Activated naive CD4-positive, alpha-beta T cell (primary cell): ENCODE measurements around the gene WWOX.
A peak's percentile ranks its signal among the peaks of the same experiment; 100 is the strongest.

Source experiments
- DNase-seq, 4 experiments: peaks; one replicate each; lab custom pipeline; 2025; lab: John Stamatoyannopoulos, UW

Gene WWOX

DNA sequence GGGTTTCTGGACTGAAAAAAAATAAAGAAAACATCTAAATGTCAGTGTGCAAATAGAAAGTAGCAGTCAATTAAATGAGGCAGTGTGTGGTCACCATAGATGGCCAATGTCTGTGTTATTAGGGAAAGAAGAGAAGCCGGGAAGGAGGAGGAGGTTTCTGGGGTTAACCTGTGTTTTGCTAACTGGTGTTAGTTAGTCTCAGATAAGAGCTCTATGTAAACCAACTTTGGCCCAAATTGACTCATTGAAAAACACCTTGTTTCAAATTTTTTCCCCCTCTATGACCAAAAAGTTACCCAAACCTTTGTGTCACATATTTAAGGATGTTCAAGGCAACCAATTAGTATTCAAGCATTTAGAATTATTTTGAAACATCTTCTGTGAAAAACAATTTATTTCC, 970.2 kb downstream of the WWOX start:
- no peak for DNase-seq

DNA sequence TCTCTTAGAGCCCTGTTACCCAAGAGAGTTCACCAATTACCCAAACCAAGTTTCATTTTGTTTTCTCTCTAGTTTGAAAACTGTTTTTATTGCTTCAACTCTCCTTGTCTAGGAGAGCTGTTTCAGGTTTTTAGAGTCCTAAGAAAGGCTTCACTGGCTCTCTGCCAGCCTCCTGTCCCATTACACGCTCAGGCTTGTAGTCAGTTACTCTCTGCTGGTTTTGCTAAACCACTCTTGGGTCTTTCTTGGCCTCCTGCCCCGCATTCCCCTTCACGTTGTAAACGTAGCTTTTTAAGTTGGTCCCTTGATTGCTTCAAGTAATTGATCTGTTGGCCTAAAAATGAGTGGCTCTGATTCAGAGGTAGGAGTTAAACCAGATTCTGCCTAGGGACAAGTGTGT, 972.0 kb downstream of the WWOX start:
- DNase-seq, result no peak

DNA sequence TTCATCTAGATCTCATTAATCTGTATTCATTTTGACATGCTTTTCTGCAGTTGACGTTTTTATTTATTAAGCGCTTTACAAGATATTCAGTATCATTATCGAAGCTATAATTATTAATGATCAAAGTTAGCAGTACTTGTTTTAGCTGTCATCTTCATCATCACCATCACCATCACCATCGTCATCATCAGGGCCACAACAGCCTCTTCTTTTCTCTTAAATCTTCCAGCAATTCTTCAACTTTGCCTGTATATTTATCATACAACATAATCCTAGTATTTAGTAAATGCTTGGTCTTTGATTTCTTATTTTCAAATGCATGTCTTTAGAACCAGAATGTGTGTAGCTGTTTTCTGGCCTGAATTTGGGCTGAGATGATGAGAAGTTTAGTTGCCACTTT, 973.1 kb downstream of the WWOX start:
- no peak for DNase-seq

DNA sequence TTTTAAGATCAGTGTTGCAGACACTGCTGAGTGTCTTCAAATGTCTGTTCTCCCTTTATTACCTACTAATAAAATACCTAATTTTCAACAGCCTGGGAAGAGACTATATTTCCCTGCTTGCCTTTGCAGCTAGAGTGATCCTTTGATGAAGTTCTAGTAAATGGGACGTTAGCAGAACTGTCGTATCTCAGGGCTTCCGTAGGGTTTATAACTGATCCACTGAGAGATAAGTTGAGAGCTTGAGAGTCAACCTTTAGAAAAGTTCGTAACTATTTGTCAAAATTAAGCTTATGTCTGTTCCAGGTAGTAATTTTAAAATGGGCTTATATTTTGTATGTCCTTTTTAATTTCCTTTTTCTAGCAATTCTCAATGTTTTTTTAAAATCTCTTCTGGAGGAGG, 974.1 kb downstream of the WWOX start:
- no peak for DNase-seq

DNA sequence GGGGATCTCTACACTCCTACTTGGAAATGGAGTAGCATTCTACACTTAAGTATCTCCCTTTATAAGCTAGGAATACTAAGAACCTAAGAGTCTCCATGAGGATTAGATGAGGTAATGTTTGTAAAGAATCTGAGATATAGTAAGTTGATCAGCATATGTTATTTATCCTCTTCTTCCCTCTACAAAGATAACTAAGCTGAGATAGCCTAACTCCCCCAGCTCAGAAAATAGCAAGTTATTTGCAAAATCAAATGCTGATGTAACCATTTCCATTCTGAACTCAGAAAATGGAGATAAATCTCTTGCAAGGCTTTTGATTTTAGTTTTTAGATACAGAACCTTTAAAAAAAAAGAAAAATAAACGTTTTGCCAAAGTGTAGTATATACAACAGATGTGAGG, 975.1 kb downstream of the WWOX start:
- no peak for DNase-seq

DNA sequence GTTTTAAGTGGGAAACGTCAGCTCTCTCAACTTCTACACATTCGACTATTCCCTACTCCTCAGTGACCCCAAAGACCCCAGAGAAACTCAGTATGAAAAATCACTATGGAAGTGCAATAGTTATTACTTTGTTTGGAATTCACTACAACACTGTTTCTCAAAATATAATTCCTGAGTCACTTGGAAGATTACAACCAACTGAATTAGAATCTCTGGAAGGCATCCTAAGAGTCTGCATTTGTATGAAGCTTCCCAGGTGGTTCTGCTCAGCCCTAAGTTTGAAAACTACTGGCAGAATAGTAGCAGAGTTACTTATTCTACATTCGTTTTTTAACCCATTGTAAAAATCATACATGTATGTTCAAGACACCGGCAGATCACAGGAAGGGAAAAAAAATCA, 975.5 kb downstream of the WWOX start:
- DNase-seq, result no peak

DNA sequence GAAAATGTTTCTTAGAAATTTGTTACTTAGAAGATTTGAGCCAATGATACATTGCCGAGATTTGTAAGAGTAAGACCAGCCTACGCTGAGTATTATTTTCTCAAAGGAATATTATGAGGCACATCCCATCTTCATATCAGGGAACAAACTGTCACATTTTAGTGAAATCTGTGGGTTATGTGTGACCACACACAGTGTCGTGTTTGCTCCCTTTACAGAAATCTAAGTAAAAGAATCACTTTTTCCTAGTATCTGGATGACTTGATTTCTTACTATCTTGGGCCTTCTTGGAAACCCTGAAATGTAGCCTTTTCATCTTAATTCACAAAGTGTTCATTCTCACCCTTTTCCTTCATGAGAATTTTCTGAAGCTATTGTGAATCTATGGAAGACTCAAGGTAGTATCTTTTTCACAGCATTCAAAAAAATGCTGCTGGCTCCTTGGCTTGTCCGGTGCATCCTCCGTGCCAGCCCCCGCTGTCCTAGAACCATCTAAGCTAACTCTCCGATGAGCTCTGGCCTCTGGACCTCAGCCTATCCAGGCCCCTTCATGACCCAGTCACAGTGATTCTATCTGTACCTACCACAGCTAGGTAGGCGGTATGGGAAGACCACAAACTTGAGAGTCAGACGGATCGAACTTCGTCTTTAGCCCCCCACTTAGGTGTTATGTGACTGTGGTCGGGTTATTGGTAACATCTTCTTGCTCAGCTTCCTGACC, 976.8 kb downstream of the WWOX start:
- DNase-seq, result no peak

DNA sequence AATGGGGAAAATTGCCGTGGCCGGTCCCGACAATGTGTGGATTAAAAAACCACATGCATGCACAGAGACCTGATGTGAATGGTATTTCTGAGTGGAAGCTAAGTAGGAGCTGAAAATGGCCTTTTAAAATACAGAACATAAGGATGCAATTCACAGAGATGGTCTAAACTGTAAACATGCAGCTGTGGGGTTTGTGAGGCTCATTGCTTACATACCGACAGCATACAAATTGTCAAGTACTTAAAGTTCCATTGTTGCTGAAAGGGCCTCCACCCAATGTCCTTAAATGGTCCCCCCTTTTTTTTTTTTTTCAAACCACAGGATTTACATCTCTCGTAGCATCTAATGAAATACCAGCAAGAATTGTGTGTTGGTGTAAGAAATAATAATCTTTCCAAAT, 977.9 kb downstream of the WWOX start:
- DNase-seq, result no peak

DNA sequence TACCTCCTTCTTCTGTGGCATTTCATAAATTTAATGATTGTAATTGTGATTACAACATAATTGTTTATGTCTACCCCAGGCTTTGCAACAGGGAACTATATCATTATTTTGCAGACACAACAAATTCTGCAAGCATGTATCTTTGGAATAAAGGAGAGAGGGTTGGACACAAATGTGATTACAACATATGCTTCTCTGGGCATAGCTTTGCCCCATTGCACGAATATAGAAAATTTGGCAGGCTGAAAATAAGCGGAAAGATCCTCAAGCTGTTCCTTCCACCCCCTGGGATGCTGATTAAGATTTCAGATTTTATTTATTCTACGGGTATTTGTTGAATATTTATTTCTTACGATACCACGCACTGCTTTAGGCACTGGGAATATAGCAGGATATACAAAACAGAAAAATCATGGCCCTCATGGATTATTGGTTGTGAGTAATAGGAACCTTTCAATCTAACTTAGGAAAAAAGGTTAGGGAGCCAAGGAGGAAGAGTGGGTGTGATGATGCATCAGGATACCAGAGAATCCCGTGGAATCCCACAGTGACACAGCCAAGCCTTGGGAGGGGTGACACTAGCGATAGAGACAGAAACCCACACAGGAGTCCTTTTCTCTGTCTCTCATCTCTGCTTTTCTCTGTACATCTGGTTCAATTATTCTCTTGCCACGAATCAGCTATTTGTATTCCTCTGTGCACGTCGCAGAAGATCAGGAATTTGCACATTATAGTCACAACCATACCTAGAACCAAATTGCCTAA, 980.4 kb downstream of the WWOX start:
- DNase-seq, result no peak

DNA sequence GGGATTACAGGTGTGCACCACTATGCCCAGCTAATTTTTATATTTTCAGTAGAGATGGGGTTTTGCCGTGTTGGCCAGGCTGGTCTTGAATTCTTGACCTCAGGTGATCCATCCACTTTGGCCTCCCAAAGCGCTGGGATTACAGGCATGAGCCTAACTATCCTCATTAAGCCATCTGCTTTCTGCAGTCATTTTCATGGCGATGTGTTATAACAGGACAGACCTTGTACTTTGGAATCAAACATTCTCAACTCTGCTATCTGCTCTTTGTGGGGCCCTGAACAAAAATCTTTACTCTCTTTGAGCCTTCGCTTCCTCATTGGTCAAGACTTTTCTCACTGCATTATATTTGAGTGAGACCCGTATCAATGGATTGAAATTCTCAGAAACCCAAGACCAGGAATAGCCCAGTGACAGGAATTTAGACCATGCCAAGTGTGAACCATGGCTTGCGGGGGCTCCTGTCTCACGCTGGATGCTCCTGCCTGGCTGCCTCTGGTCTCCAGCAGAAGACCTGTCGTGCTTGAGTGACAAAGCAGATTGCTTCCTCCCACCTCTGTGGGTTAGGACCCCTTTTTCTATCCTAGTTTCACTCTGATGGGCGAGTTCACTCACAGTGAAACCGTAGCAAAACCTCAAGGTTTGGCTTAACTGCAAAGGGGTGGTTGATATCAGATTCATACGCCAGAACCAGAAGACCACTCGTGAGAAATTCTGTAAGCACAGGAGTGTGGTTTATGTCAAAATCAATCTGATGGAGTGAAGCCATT, 982.0 kb downstream of the WWOX start:
- no peak for DNase-seq

DNA sequence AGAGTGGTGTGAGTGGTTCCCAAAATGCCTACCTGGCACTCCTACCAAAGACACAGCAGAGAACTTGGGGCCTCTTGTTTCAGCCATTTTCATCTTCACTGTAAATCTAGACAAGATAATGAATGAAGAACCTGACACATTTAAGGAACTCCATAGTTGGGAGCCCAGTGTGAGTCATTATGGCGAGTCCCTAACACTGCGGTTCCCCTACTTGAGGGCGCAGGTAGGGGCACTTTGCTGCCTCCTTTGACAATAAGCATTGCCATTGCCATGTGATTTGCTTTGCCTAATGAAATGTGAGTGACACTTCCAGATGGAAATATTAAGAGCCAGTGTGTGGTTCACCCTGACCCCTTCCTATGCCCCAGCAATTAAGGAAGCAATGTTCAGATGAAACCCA, 983.5 kb downstream of the WWOX start:
- no peak for DNase-seq

DNA sequence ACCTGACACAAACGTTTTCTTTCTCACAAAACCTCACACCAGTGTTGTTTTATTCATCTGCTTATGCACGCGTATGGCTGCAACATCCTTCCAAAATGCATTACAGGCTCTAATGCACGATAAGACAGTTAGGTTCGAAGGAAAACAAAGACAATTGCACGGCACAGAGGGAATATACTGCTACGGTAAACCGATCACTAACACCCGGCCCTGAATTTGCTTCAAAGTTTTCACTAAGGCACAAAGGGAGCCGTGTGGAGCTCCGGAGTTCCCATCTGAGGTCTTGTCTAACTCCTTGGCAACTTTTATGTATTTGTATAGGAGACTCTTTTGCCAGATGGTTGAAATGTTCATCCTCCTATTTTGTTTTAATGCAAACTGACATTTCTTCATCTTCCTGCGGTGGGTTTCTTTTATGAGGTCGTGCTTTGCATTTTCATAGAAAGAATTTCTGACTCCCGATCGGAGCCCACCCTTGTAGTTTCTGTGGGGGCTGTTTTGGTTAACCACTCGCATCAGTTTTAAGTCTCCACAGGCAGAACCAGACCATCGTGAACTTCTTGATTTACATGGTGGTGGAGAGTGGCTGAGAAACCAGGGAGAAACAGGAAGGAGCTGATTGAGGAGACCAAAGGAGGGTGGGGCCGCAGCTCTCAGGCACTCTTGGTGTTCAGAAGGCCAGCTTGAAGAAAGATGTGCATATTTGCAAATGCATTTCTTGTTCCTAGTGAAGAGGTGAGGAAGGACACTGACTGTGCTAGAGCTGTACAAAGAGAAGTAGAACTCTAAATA, 984.2 kb downstream of the WWOX start:
- no peak for DNase-seq

DNA sequence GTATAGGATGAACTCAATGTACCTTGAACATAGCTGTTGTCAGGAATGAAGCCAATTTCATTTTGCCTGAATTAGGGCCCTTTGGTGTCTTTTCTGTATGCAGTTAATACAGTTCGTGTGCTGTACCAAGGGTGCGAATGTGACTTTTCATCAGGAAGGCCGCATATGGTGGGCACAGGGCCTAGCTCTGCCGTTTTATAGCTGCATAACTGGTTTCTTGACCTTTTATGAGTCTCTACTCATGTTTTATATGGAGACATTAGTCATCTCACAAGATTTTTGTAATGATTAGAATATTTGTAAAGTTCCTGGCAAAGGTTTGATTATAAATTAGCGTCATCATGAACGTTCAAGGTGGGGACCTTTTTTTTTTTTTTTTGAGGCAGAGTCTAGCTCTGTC, 989.5 kb downstream of the WWOX start:
- DNase-seq, result no peak

DNA sequence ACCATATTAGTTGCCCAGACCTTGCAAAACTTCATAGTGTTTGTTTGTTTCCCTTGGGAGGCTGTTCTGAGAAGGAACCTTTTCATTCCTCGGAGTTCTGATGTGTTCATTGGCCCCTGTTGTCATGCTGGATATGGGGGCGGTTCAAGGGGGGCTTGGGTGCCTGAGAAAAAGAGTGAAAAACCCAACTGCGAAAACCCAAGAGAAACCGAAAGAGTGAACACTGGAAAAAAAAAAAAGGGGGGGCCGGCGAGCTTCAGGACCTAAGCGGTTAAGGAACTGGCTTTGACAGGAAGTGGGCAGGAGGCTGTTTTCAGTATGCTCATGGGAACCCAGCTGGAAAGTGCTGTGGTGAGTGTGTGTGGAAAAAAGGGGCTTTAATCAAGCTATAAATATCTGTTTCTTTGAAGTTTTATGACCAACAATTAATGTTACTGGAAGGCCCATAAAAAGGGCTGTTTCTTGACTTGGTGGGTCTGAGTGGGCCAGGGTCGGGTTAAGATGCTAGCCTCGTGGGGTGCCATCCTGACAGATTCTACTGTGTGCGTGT, 990.4 kb downstream of the WWOX start:
- DNase-seq, result peak in 1 of 4 experiments; percentile 12

DNA sequence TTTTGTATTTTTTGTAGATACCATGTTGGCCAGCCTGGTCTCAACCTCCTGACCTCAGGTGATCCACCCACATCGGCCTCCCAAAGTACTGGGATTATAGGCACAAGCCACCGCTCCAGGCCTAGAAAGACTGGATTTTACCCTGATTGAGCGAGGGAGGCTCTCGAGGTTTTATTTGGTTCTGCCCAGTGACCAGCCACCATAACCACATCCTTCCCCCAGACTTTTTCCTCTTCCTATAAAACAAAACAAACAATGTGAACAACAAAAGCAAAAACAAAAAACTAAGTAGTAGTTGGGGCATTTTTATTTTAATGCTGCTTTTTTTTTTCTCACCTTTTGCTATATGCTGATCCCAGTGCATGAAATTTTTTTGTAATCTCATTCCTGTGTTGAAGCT, 991.5 kb downstream of the WWOX start:
- DNase-seq, result no peak

DNA sequence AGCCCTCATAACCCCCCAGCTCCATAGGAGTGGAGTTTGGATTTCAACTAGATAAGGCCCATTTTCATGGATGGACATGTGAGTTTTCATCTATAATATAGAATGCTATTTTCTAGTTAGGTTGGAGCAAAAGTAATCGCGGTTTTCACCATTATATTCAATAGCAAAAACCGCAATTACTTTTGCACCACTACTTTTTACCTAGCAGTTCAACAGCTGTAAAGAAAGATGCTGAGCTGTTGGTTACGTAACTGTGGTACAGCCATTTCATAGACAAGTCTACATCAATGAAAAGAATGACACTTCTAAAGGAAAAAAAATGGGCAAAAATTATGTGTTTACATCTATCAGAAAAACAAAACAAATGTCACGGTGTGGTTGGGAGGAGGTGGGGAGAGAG, 993.4 kb downstream of the WWOX start:
- DNase-seq, result no peak

DNA sequence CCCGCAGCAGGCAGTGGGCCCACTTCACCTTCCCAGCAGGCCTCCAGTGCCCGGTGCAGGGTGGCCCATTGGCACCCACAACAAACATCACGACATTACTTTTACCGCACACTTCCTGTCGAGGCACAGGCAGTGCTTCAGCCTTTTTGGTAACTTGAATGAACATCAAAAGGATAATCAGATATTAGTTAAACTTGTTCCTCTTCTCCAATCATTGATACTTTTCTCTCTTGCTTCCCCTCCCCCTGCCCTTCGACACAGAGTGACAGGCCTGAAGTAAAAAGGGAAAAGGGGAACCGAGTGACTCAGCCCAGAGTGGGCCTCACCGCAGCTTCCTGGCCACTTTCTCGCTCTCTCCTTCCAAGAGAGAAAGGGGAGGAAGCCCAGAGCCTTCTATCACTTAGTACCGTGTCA, 994.1 kb downstream of the WWOX start:
- DNase-seq, result peak in 1 of 4 experiments; percentile 7

DNA sequence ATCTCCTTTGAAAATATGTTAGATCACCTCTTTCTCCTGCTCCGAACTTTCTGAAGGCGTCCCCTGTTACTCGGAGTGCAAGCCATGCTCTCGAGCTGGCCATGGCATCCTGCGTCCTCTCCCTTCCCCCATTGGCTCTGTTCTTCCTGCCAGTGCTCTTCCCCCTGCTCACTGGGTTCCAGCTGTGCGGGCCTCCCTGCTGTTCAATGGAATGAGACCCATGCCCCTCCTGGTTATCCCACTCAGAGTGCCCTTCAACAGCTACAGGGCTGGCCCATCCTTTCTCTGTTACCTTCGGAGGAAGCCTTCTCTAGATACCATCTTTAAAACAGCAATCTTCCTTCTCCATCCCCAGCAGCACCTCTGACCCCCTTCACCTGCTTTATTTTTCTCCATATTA, 996.8 kb downstream of the WWOX start:
- no peak for DNase-seq

DNA sequence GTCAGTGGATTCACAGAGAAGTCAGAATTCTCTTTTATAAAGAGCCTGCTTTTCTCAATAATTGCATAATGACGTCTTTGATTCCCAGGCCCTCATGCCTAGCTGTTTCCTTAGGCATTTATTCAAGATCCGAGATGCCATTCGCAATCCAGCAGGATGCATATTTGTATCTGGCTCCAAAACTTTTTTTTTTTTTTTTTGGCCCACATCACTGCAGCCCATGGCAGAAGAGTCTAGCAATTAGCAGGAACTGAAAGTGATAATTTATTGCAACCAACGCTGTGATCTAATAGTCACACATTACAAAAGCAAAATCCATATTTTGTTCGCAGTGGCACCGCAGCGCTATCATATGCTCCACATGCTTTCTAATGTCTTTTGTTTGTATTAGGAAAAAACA, 997.7 kb downstream of the WWOX start:
- DNase-seq, result no peak

DNA sequence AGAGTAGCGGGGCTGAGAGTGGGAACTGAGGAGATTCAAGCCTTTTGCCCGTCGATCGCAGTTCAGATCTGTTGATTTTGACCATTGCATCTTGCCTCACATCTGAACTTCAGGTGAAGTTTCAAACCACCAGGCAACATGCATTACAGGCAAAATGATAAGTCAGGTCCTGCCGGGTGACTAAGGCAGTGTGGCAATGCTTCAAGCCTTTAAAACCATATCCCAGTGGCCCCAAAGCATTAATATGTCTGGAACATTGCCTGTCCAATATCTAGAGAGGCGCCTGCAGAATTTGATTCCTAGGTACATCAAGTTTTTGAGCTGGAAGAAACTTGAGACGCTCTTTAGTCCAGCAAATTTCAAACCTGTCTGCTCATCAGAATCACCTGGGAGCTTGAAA, 998.3 kb downstream of the WWOX start:
- DNase-seq, result no peak

DNA sequence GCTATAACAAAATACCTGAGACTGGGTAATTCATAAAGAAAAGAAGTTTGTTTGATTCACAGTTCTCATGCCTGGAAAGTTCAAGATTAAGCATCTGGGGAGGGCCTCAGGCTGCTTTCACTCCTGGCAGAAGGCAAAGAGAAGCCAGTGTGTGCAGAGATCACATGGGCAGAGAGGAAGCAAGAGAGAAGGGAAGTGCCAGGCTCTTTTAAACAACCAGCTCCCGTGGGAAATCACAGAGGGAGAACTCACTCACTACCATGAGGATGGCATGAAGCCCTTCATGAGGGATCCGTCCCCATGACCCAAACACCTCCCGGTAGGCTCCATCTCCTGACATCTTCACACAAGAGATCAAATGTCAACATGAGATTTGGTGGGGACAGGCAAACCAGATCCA, 999.5 kb downstream of the WWOX start:
- DNase-seq, result no peak

DNA sequence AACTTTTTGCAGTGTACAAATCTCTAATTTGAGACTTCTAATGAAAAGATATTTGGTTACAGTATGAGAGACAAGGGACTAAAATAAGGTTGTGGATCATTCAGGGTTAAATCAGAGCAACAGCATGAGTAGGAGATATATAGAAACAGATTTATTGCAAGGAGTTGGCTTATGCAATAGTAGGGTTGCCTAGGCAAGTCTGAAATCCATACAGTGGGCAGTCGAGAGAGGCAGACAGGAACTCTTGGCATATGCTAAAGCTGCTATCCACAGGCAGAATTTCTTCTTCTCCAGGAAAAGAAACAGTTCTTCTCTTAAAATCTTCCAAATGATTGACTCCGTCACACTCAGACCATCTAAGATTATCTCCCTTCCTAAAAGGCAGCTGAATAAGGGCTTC, 1000.3 kb downstream of the WWOX start:
- no peak for DNase-seq
